Stimulated activated CD4-positive, alpha-beta T cell treated with anti-CD3 and anti-CD28 coated beads, Interleukin-15, amount 100 ng/mL, for 1 hour (primary cell): ENCODE results near the gene E4F1.

Source experiments
- DNase-seq, 2 donors: peaks; one replicate each; pipeline ENCODE4 v3.0.0-alpha.2; 2020; ENCODE audit warnings: low read depth in 1 of 2, low spot score in 1 of 2

Gene E4F1

GRCh38 chr16:2271848-2272461 lies 48.6 kb downstream of the E4F1 start:
- DNase-seq, result no peak

GRCh38 chr16:2273484-2273883 lies 50.1 kb downstream of the E4F1 start:
- no peak for DNase-seq

GRCh38 chr16:2273931-2274330 lies 50.5 kb downstream of the E4F1 start:
- DNase-seq, result no peak

GRCh38 chr16:2275476-2276367 lies 52.3 kb downstream of the E4F1 start:
- DNase-seq, result no peak

GRCh38 chr16:2276368-2277195 lies 53.2 kb downstream of the E4F1 start:
- no peak for DNase-seq

GRCh38 chr16:2277466-2278271 lies 54.3 kb downstream of the E4F1 start:
- DNase-seq, result no peak

- DNase-seq, result no peak
These were observed 54.8 kb downstream of the E4F1 start for GRCh38 chr16:2278272-2278608.

GRCh38 chr16:2278956-2279800 lies 55.8 kb downstream of the E4F1 start:
- no peak for DNase-seq

- no peak for DNase-seq
These were observed 57.1 kb downstream of the E4F1 start for GRCh38 chr16:2280461-2280860.

GRCh38 chr16:2280981-2281542 lies 57.7 kb downstream of the E4F1 start:
- DNase-seq, result no peak

GRCh38 chr16:2282262-2282661 lies 58.9 kb downstream of the E4F1 start:
- no peak for DNase-seq

- no peak for DNase-seq
These were observed 59.6 kb downstream of the E4F1 start for GRCh38 chr16:2282866-2283555.

- DNase-seq, result no peak
These were observed 60.8 kb downstream of the E4F1 start for GRCh38 chr16:2284001-2284770.

- no peak for DNase-seq
These were observed 61.6 kb downstream of the E4F1 start for GRCh38 chr16:2284797-2285576.
